Osteoblast (primary cell): ENCODE results near the gene IL6R. TPM values are rescaled to one million over a fixed set of nuclear protein-coding genes. Genes with fewer than 3 reads are reported as not detected.

ENCODE experiments used
- DNase-seq: peaks from one replicate; pipeline ENCODE4 v3.0.0; 2011; ENCODE audit warnings: low spot score, mixed read lengths; ENCODE audit not compliant: insufficient read length; ENCODE audit errors: missing footprints
- H2AFZ ChIP-seq: 2 replicates; pipeline ENCODE4 v1.6.0; 2011; ENCODE audit warnings: mild to moderate bottlenecking, low read length
- H3K27ac ChIP-seq: 2 replicates; pipeline ENCODE4 v1.5.1; 2011; ENCODE audit warnings: mild to moderate bottlenecking, low read depth, low read length, moderate library complexity
- H3K27me3 ChIP-seq: 2 replicates; pipeline ENCODE4 v1.6.0; 2012; ENCODE audit warnings: mild to moderate bottlenecking, control low read depth, inconsistent platforms, low read length, moderate library complexity; ENCODE audit not compliant: insufficient read depth
- H3K36me3 ChIP-seq: 2 replicates; pipeline ENCODE4 v1.5.1; 2011; ENCODE audit warnings: mild to moderate bottlenecking, low read length, control low read depth, moderate library complexity; ENCODE audit not compliant: insufficient read depth
- H3K4me1 ChIP-seq: 2 replicates; pipeline ENCODE4 v1.5.1; 2011; ENCODE audit warnings: mild to moderate bottlenecking, low read length, control low read depth, moderate library complexity; ENCODE audit not compliant: insufficient read depth
- H3K4me2 ChIP-seq: 2 replicates; pipeline ENCODE4 v1.6.0; 2011; ENCODE audit warnings: mild to moderate bottlenecking, low read length; ENCODE audit not compliant: insufficient read depth
- H3K4me3 ChIP-seq: fragments of 200-600 bp; sonication (generic); 3 replicates; pipeline ENCODE4 v1.5.1; 2012; ENCODE audit warnings: mild to moderate bottlenecking, low read length, inconsistent platforms; ENCODE audit not compliant: insufficient read depth
- H3K79me2 ChIP-seq: 2 replicates; pipeline ENCODE4 v1.6.0; 2012; ENCODE audit warnings: mild to moderate bottlenecking, low read length, control low read depth, inconsistent platforms; ENCODE audit not compliant: insufficient read depth
- H3K9me3 ChIP-seq: 2 replicates; pipeline ENCODE4 v1.5.1; 2011; ENCODE audit warnings: low read depth, low read length, control low read depth
- H4K20me1 ChIP-seq: 2 replicates; pipeline ENCODE4 v1.6.0; 2012; ENCODE audit warnings: mild to moderate bottlenecking, low read length, control low read depth; ENCODE audit not compliant: insufficient read depth
- CTCF ChIP-seq: IDR thresholded peaks from 2 replicates; pipeline ENCODE4 v1.5.1; 2011; ENCODE audit warnings: mild to moderate bottlenecking, low read depth, low read length, moderate library complexity; ENCODE audit errors: extremely low read depth
- total RNA-seq: library from RNA; depleted of rRNA; stranded (reverse); fragments of >200 nt; gene quantifications from 2 replicates; pipeline ENCODE4 v1.2.3, GENCODE V29; 2012

Gene IL6R
- total RNA-seq, 1 donor = 8.0 TPM

- no peak for TF ChIP-seq CTCF
- no peaks in the 10 kb centered on the region for H3K9me3 ChIP-seq
- DNase-seq = no peak
- no peak overlapping the region for H3K4me3 ChIP-seq
- no peak overlapping the region for H3K27ac ChIP-seq
- no peaks in the 10 kb centered on the region for H3K36me3 ChIP-seq
- no peaks in the 10 kb centered on the region for H3K27me3 ChIP-seq
- H3K4me2 ChIP-seq = no peak overlapping the region
- no peaks in the 10 kb centered on the region for H3K79me2 ChIP-seq
- H2AFZ ChIP-seq = no peak overlapping the region
- H4K20me1 ChIP-seq = no peaks in the 10 kb centered on the region
- peaks cover 24% of the 10 kb centered on the region for H3K4me1 ChIP-seq
These were observed 30.6 kb downstream of the IL6R start for GRCh38 chr1:154435599-154436200.

- Histone ChIP-seq H3K27me3 (no peaks in the 10 kb centered on the region), H3K9me3 (no peaks in the 10 kb centered on the region), H3K36me3 (no peaks in the 10 kb centered on the region), H3K4me3 (no peak overlapping the region), H3K4me2 (no peak overlapping the region), H3K27ac (no peak overlapping the region), H2AFZ (no peak overlapping the region), H3K4me1 (peaks cover 17% of the 10 kb centered on the region), H4K20me1 (no peaks in the 10 kb centered on the region), H3K79me2 (no peaks in the 10 kb centered on the region)
- DNase-seq = no peak
- no peak for TF ChIP-seq CTCF
These were observed 31.3 kb downstream of the IL6R start for GRCh38 chr1:154436433-154436832.

- peaks cover 19% of the 10 kb centered on the region for H3K4me1 ChIP-seq
- no peak overlapping the region for H3K4me2 ChIP-seq
- no peaks in the 10 kb centered on the region for H3K36me3 ChIP-seq
- DNase-seq = no peak
- no peaks in the 10 kb centered on the region for H4K20me1 ChIP-seq
- H3K27ac ChIP-seq = no peak overlapping the region
- H3K4me3 ChIP-seq = no peak overlapping the region
- H3K79me2 ChIP-seq = no peaks in the 10 kb centered on the region
- no peak for TF ChIP-seq CTCF
- no peaks in the 10 kb centered on the region for H3K9me3 ChIP-seq
- H2AFZ ChIP-seq = no peak overlapping the region
- no peaks in the 10 kb centered on the region for H3K27me3 ChIP-seq
These were observed 35.1 kb downstream of the IL6R start for GRCh38 chr1:154440036-154440804.

- H3K27me3 ChIP-seq = no peaks in the 10 kb centered on the region
- no peaks in the 10 kb centered on the region for H4K20me1 ChIP-seq
- peak overlapping the region; percentile 13 for H3K27ac ChIP-seq
- H3K4me3 ChIP-seq = no peak overlapping the region
- no peaks in the 10 kb centered on the region for H3K79me2 ChIP-seq
- peaks cover 29% of the 10 kb centered on the region for H3K4me1 ChIP-seq
- no peak overlapping the region for H3K4me2 ChIP-seq
- TF ChIP-seq CTCF = no peak
- no peaks in the 10 kb centered on the region for H3K9me3 ChIP-seq
- H3K36me3 ChIP-seq = no peaks in the 10 kb centered on the region
- no peak for DNase-seq
- no peak overlapping the region for H2AFZ ChIP-seq
These were observed 36.2 kb downstream of the IL6R start for GRCh38 chr1:154441241-154441888.
